HCT116 (cell line): ENCODE data around the gene DNAJB8. TPM values are rescaled to one million over a fixed set of nuclear protein-coding genes. Genes with fewer than 3 reads are reported as not detected.

Source experiments
- ATAC-seq: fragments of 200-7000 bp; cut with Tn5 transposase; 2 replicates; pipeline ENCODE4 v1.9.1; 2020; ENCODE audit warnings: mild to moderate bottlenecking, moderate library complexity
- BruUV-seq: library from RNA; stranded (reverse); fragments of 400-500 nt; replicated peaks from 2 replicates; lab custom pipeline; 2021; lab: Mats Ljungman, UMichigan
- CTCF ChIA-PET: fragments of 300-600 bp; sonication (Branson Sonifier 250); formaldehyde crosslinking; loops from one replicate; lab custom pipeline; 2021; ENCODE audit warnings: antibody characterized with exemption; lab: Charles Lee
- POLR2A ChIA-PET: fragments of 300-600, 350-600 bp; sonication (Branson Sonifier 250); formaldehyde crosslinking; loops from one replicate; lab custom pipeline; 2021; ENCODE audit warnings: antibody characterized with exemption; lab: Charles Lee
- RAD21 ChIA-PET, 2 experiments: fragments of 300-600 bp; sonication (Branson Sonifier 250); formaldehyde crosslinking; loops; one replicate each; lab custom pipeline; 2023; ENCODE audit warnings: low total read pairs in 2 of 2; ENCODE audit not compliant: uncharacterized antibody in 2 of 2, unreplicated experiment in 2 of 2, low non-redundant PET in 1 of 2; lab: Charles Lee
- DNase-seq: peaks from one replicate; pipeline ENCODE4 v3.0.0-alpha.2; 2010; ENCODE audit warnings: low read depth, low spot score
- H2AFZ ChIP-seq: fragments of 200-600 bp; shearing (Covaris generic), sonication (generic); 2 replicates; pipeline ENCODE4 v1.6.1; 2017; ENCODE audit warnings: low read depth, mixed run types, mixed read lengths, antibody characterized with exemption, low read length; ENCODE audit not compliant: poor library complexity, severe bottlenecking
- H3K27ac ChIP-seq: 2 replicates; pipeline ENCODE4 v1.5.1; 2012; ENCODE audit warnings: low read depth, low read length
- H3K27me3 ChIP-seq: fragments of 200-600 bp; sonication (generic); 2 replicates; pipeline ENCODE4 v1.6.1; 2016; ENCODE audit warnings: mixed run types, low read length, mixed read lengths; ENCODE audit not compliant: insufficient read depth
- H3K36me3 ChIP-seq, 2 experiments: fragments of 200-500 bp in 1 of 2; fragments of 200-600 bp in 1 of 2; sonication (Bioruptor generic) in 1 of 2; sonication (generic) in 1 of 2; 2 replicates each; pipeline versions ENCODE4 v1.5.1 to v1.6.1; 2014 to 2016; ENCODE audit warnings: low read length in 2 of 2, inconsistent platforms in 1 of 2, mixed read lengths in 1 of 2, mixed run types in 1 of 2; ENCODE audit not compliant: insufficient read depth in 2 of 2, control insufficient read depth in 1 of 2
- H3K4me1 ChIP-seq, 2 experiments: fragments of 200-600 bp in 1 of 2; sonication (generic) in 1 of 2; 2 replicates each; pipeline versions ENCODE4 v1.5.1 to v1.6.1; 2012 to 2017; ENCODE audit warnings: low read length in 2 of 2, inconsistent platforms in 1 of 2, mild to moderate bottlenecking in 1 of 2, mixed read lengths in 1 of 2, mixed run types in 1 of 2, moderate library complexity in 1 of 2; ENCODE audit not compliant: insufficient read depth in 2 of 2, control insufficient read depth in 1 of 2
- H3K4me2 ChIP-seq: fragments of 200-600 bp; sonication (generic); 2 replicates; pipeline ENCODE4 v1.6.1; 2017; ENCODE audit warnings: mixed run types, low read length, mixed read lengths
- H3K4me3 ChIP-seq, 2 experiments: fragments of 200-600 bp in 1 of 2; sonication (generic) in 1 of 2; replicated peaks in 1 of 2; 2 replicates each; pipeline ENCODE4 v1.5.1; 2011 to 2016; ENCODE audit warnings: low read length in 2 of 2, control low read depth in 1 of 2, low read depth in 1 of 2, mild to moderate bottlenecking in 1 of 2, mixed read lengths in 1 of 2, mixed run types in 1 of 2
- H3K79me2 ChIP-seq: fragments of 200-600 bp; sonication (generic); 2 replicates; pipeline ENCODE4 v1.6.1; 2017; ENCODE audit warnings: mild to moderate bottlenecking, mixed run types, low read length, moderate library complexity, mixed read lengths; ENCODE audit not compliant: insufficient read depth
- H3K9ac ChIP-seq: fragments of 200-600 bp; sonication (generic); 2 replicates; pipeline ENCODE4 v1.6.1; 2016; ENCODE audit warnings: low read length, mixed read lengths
- H3K9me2 ChIP-seq: fragments of 200-600 bp; sonication (generic), shearing (Covaris generic); 2 replicates; pipeline ENCODE4 v1.6.1; 2017; ENCODE audit warnings: mixed run types, mild to moderate bottlenecking, moderate library complexity; ENCODE audit not compliant: insufficient read depth
- H3K9me3 ChIP-seq, 2 experiments: fragments of 200-500 bp in 1 of 2; fragments of 200-600 bp in 1 of 2; sonication (Bioruptor generic) in 1 of 2; sonication (generic) in 1 of 2; 2 replicates each; pipeline ENCODE4 v1.6.1; 2014 to 2017; ENCODE audit warnings: low read length in 2 of 2, mixed read lengths in 2 of 2, inconsistent platforms in 1 of 2, low read depth in 1 of 2, mild to moderate bottlenecking in 1 of 2, mixed run types in 1 of 2, moderate library complexity in 1 of 2; ENCODE audit not compliant: control insufficient read depth in 1 of 2, insufficient read depth in 1 of 2
- H4K20me1 ChIP-seq: fragments of 200-600 bp; sonication (generic), shearing (Covaris generic); 2 replicates; pipeline ENCODE4 v1.6.1; 2017; ENCODE audit warnings: mixed run types, mild to moderate bottlenecking, moderate library complexity; ENCODE audit not compliant: insufficient read depth
- ATF3 ChIP-seq: IDR thresholded peaks from 2 replicates; pipeline ENCODE4 v1.6.1; 2012
- EGR1 ChIP-seq: IDR thresholded peaks from 2 replicates; pipeline ENCODE4 v1.6.1; 2012; ENCODE audit warnings: low read depth
- FOSL1 ChIP-seq: IDR thresholded peaks from 2 replicates; pipeline ENCODE4 v1.6.1; 2012; ENCODE audit warnings: low read depth
- JUND ChIP-seq: IDR thresholded peaks from 2 replicates; pipeline ENCODE4 v1.6.1; 2012
- MAX ChIP-seq: IDR thresholded peaks from 2 replicates; pipeline ENCODE4 v1.6.1; 2012
- POLR2AphosphoS5 ChIP-seq: IDR thresholded peaks from 2 replicates; pipeline ENCODE4 v1.6.1; 2011; ENCODE audit warnings: mild to moderate bottlenecking, low read depth, low read length, moderate library complexity
- RAD21 ChIP-seq: IDR thresholded peaks from 2 replicates; pipeline ENCODE4 v1.6.1; 2012; ENCODE audit warnings: low read depth, mild to moderate bottlenecking
- SIN3A ChIP-seq: IDR thresholded peaks from 2 replicates; pipeline ENCODE4 v1.6.1; 2012; ENCODE audit warnings: low read depth
- TCF7L2 ChIP-seq: IDR thresholded peaks from 2 replicates; pipeline ENCODE4 v1.7.0; 2011; ENCODE audit warnings: borderline replicate concordance, inconsistent platforms; ENCODE audit not compliant: insufficient read depth, insufficient read length; ENCODE audit errors: extremely low read depth
- ZBTB33 ChIP-seq: IDR thresholded peaks from 2 replicates; pipeline ENCODE4 v1.6.1; 2011; ENCODE audit warnings: mild to moderate bottlenecking, low read length, moderate library complexity; ENCODE audit not compliant: insufficient replicate concordance; ENCODE audit errors: extremely low read depth
- ZFX ChIP-seq: fragments of 450-650 bp; IDR thresholded peaks from 2 replicates; pipeline ENCODE4 v1.6.1; 2017
- intact Hi-C: fragments of 100-400 bp; cut with micrococcal nuclease; formaldehyde crosslinking; loops from 2 replicates; pipeline ENCODE4 v1.10.0; 2022
- total RNA-seq: library from RNA; stranded (reverse); gene quantifications from one replicate; pipeline ENCODE4 v1.2.1, GENCODE V29; 2021; ENCODE audit not compliant: unreplicated experiment

The DNAJB8 gene
- total RNA-seq, 1 experiment from 2014 or later, result not detected

- Histone ChIP-seq H3K36me3 (no peaks in the 10 kb centered on the region), H3K4me2 (no peak overlapping the region), H3K9me2 (no peaks in the 10 kb centered on the region), H3K9me3 (no peaks in the 10 kb centered on the region), H3K27me3 (peaks cover 19% of the 10 kb centered on the region), H3K4me1 (no peaks in the 10 kb centered on the region), H4K20me1 (no peaks in the 10 kb centered on the region), H3K27ac (no peak overlapping the region), H3K79me2 (no peaks in the 10 kb centered on the region), H3K9ac (no peak overlapping the region), H2AFZ (no peak overlapping the region), H3K4me3 (no peak overlapping the region)
- ChIA-PET CTCF (no interaction called here), RAD21 (no interaction called here), POLR2A (no interaction called here)
- BruUV-seq, result no TSS peak
- DNase-seq (no peak), ATAC-seq (no peak)
- no peak for TF ChIP-seq ZBTB33
- intact Hi-C loops, result no loop called here
Observed at GRCh38 chr3:128462931-128463330, 3.8 kb downstream of the DNAJB8 start.

GRCh38 chr3:128462341-128462910 is 4.3 kb downstream of the DNAJB8 start:
- no peak for ATAC-seq

More at GRCh38 chr3:128462341-128462910, 4.3 kb downstream of the DNAJB8 start:
- POLR2A ChIA-PET, result no interaction called here
- H3K4me3 ChIP-seq, result no peak overlapping the region
- H3K79me2 ChIP-seq, result no peaks in the 10 kb centered on the region
- no peaks in the 10 kb centered on the region for H3K4me1 ChIP-seq
- TF ChIP-seq JUND (no peak), ZFX (no peak), ATF3 (no peak), RAD21 (no peak), TCF7L2 (no peak), EGR1 (no peak), MAX (no peak), SIN3A (no peak), FOSL1 (no peak), POLR2AphosphoS5 (no peak), ZBTB33 (no peak)
- intact Hi-C loops, result no loop called here
- no peak for DNase-seq
- peaks cover 19% of the 10 kb centered on the region for H3K27me3 ChIP-seq
- H4K20me1 ChIP-seq, result no peaks in the 10 kb centered on the region
- no peak overlapping the region for H2AFZ ChIP-seq
- H3K9me2 ChIP-seq, result no peaks in the 10 kb centered on the region
- no peak overlapping the region for H3K4me2 ChIP-seq
- no peak overlapping the region for H3K9ac ChIP-seq
- no peaks in the 10 kb centered on the region for H3K36me3 ChIP-seq
- BruUV-seq, result no TSS peak
- H3K27ac ChIP-seq, result no peak overlapping the region
- H3K9me3 ChIP-seq, result no peaks in the 10 kb centered on the region
- CTCF ChIA-PET, result no interaction called here
- RAD21 ChIA-PET, result no interaction called here
